COLO668 (cell line): ENCODE results near the gene RNF168.
"Not testable (repeated sequence)": the region's sequence is repeated elsewhere in the genome, so short reads cannot be mapped to it uniquely, and the experiment has no call there.

Experiments used
- DNase-seq: peaks from one replicate; lab custom pipeline; 2025; ENCODE audit not compliant: unreplicated experiment; lab: John Stamatoyannopoulos, UW

RNF168 gene

DNA sequence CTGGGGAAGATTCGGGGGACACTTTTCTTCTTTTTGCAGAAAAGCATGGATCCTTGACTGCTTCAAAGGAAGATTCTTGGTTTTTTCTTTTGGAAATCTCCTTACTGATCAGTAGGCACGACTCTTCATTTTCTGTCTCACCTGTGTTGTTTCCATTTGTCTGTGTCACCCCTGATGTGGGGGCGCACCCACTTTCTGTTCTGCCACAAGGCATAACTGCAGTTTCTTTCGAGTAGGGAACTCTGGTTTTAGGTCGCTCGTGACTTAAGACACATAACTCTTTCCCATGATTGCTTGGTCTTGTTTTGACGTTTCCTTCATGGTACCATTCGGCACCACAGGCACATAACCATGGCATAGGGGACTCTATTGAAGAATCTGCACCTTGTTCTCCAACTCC lies 31.3 kb downstream of the RNF168 start:
- DNase-seq = no peak

DNA sequence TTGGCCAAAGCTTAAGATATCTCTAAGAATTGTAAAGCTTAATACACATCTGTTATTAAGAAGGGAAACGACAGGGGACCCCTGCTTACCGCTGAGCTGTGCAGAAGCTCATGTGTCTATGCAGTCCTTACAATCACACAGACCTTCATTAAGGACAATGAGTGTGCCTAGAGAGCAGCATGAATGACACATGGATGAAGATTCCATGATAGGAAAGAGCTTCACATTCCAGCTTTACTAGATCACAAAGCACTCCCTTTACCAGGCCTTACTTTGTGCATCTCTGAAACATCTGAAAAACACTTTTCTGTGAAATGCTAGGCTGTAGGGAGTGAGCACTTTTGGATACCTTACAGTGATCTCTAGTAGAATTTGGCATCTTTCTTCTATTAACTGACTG lies 32.0 kb downstream of the RNF168 start:
- no peak for DNase-seq

DNA sequence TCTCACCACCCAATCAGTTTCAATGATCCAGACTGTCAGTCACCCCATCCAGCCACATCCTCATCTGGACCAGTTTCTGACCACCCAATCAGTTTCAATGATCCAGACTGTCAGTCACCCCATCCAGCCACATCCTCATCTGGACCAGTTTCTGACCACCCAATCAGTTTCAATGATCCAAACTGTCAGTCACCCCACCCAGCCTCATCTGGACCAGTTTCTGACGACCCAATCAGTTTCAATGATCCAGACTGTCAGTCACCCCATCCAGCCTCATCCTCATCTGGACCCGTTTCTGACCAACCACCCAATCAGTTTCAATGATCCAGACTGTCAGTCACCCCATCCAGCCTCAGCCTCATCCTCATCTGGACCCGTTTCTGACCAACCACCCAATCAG lies 33.4 kb downstream of the RNF168 start:
- not testable (repeated sequence) for DNase-seq

DNA sequence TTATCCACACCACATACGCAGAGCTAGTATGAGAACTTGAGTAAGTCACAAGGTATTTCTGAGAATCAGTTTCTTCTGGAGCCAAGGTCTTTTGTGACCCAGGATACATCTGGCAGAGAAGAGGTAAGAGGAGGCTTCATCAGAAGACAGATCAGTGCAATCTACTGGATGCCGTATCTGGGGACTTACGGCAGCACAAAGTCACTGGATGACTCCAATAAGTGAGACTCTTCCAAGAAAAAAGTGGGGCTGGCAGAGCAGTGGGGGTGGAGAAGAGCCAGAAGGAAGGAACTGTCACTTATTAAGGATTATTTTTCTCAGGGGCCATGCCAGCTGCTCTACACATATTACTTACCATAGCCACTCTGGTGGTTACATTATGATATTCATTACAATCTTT lies 39.8 kb downstream of the RNF168 start:
- no peak for DNase-seq

DNA sequence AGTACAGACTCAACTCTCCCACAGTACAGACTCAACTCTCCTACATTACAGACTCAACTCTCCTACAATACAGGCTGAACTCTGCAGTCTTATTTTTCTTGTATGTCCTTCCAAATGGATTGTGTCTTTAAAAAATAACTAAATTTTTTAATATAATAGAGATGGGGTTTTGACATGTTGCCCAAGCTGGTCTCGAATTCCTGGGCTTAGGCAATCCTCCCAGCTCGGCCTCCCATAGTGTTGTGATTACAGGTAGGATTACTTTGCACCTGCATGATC lies 40.2 kb downstream of the RNF168 start:
- DNase-seq = no peak

DNA sequence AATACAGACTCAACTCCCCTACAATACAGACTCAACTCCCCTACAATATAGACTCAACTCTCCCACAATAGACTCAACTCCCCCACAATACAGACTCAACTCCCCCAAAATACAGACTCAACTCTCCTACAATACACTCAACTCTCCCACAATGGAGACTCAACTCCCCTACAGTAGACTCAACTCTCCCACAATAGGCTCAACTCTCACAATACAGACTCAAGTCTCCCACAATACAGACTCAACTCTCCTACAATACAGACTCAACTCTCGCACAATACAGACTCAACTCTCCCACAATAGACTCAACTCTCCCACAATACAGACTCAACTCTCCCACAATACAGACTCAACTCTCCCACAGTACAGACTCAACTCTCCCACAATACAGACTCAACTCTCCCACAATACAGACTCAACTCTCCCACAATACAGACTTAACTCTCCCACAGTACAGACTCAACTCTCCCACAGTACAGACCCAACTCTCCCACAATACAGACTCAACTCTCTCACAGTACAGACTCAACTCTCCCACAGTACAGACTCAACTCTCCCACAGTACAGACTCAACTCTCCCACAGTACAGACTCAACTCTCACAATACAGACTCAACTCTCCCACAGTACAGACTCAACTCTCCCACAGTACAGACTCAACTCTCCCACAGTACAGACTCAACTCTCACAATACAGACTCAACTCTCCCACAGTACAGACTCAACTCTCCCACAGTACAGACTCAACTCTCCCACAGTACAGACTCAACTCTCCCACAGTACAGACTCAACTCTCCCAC lies 40.7 kb downstream of the RNF168 start:
- not testable (repeated sequence) for DNase-seq

DNA sequence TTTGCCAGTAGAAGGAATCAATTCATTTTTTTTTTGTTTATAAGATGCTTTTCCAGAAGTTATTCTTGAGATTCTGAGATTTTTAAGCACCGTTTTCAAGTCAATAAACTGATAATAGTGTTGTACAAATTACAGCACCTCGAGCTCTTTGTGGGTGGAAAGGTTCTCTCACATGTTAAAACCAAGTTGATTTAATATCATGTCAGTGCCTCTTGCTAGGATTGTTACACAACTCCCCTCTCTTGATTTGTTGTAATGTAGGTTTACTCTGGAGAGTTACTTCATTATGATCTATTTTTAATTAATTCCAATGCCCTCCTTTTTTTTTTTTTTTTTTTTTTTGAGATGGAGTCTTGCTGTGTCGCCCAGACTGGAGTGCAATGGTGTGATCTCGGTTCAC lies 45.5 kb downstream of the RNF168 start:
- no peak for DNase-seq

DNA sequence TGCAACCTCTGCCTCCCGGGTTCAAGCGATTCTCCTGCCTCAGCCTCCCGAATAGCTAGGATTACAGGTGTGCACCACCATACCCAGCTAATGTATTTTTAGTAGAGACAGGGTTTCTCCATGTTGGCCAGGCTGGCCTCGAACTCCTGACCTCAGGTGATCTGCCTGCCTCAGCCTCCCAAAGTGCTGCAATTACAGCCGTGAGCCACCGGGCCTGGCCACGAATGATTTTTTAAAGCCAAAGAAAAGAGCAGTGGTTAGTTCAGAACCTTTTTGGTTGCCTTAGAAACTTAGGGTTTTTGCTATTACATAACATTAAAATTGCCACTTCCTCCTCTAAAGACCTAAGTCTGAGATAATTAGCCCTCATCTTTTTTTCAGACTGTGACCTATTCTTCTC lies 46.1 kb downstream of the RNF168 start:
- DNase-seq = not testable (repeated sequence)

DNA sequence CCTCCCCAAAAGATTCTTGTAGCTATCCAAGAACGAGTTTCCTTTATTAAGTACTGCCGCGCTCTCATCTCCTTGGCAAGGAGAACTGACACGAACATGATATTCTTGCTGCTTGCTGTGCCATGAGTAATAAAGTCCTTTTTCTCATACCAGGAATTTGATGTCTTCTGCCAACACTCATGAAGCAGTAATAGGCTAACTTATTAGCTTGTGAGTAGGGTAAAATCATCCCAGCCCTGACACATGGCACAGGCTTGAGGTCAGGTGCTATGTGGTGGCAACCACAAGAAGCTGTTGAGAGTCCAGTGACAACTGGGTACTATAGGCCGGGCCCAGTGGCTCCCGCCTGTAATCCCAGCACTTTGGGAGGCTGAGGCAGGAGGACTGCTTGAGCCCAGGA lies 48.6 kb downstream of the RNF168 start:
- no peak for DNase-seq

DNA sequence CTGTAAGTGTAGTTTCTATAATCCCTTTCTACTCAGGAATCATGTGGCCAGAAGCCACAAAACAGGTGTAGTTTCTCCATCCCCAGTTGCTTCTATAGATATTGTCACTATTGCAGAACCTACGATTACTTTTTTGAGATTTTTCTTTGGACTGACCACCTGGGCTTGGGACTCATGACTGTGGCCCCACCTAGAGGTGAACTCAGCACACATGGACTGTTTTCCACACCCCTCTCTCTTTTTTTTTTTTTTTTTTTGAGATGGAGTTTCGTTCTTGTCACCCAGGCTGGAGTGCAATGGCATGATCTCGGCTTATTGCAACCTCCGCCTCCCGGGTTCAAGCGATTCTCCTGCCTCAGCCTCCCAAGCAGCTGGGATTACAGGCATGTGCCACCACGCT lies 58.2 kb downstream of the RNF168 start:
- DNase-seq = not testable (repeated sequence)

DNA sequence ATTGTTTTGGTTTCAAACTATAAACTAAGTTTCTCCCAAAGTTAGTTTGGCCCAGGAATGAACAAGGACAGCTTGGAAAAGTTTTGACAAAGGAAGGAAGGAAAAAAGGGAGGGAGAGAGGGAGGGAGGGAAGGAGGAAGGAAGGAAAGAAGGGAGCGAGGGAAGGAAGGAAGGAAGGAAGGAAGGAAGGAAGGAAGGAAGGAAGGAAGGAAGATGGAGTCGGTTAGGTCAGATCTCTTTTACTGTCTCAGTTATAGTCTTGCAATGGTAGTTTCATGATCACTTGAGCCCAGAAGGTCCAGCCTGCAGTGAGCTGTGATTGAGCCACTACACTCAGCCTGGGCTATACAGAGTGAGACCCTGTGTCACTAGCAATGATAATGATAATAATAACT lies 59.1 kb downstream of the RNF168 start:
- no peak for DNase-seq

DNA sequence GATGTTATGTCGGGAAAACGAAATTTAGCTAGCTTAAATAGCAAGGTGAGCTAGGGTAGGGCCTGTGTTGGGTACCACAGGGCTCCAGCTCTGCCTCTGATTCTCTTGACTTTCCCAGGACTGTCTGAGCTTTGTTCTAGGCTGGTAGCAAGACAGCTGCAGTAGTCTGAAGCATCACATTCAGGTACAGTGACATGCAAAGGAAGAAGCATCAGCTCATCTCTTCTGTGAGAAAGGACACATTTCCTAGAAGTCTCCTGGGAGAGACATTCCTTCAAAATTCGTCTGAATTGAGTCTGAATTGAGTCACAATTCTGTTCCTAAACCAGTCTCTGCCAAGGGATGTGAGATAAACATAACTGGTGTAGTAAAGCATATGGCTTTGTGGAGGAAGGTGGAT lies 62.9 kb downstream of the RNF168 start:
- DNase-seq = no peak

DNA sequence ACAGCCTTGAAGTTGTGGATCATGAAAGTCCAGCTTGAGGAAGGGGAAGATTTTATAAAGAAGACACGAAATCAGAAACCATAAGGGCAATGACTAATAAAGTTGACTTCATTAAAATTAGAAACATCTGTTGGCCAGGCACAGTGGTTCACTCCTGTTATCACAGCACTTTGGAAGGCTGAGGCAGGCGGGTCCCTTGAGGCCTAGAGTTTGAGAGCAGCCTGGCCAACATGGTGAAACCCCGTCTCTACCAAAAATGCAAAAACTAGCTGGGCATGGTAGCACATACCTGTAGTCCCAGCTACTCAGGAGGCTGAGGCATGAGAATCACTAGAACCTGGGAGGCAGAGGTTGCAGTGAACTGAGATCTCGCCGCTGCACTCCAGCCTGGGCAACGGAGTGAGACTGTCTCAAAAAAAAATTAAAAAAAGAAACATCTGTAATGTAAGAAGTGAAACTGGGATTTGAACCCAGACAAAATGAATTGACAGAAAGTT lies 63.5 kb downstream of the RNF168 start:
- no peak for DNase-seq

DNA sequence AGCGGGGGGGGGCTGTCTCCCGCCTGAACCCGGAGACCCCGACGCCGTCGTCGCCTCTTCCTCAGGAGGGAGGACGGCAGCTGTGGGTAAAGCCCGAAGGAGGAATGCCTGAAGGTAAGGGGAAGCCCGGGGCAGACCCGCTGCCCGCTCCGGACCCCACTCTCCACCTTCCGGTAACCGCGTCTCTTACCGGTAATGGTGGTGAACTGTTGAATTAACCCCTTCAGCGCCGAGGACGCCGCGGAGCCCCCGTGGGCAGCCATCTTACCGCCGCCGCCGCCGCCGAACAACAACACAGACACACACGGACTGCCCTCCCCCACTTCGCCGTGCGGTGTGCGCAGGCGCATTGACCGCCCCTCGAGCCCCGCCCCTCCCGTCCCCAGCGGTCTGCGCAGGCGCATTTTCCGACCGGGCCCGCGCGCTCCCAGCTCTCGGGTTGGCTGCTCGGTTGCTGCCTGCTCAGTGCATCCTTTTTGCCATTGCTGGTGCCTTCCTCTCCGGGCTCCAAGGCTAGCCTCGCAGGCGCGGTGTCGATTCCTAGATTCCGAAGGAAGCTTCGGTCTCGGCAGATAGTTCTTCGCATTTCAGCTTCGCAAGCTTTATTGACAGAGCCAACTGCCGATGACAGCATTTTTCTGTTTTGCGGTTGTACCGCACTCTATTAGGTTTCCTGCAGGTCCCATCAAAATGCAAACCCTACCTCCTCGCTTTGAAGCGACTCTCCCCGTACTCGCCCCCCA lies 71.3 kb downstream of the RNF168 start, which contains the start of gene UBXN7:
TSS of gene UBXN7 (minus strand) at position 291 of the 743 bp plus-strand sequence. CDS start at position 263, 28 bp downstream.
- peak; percentile 90 for DNase-seq

DNA sequence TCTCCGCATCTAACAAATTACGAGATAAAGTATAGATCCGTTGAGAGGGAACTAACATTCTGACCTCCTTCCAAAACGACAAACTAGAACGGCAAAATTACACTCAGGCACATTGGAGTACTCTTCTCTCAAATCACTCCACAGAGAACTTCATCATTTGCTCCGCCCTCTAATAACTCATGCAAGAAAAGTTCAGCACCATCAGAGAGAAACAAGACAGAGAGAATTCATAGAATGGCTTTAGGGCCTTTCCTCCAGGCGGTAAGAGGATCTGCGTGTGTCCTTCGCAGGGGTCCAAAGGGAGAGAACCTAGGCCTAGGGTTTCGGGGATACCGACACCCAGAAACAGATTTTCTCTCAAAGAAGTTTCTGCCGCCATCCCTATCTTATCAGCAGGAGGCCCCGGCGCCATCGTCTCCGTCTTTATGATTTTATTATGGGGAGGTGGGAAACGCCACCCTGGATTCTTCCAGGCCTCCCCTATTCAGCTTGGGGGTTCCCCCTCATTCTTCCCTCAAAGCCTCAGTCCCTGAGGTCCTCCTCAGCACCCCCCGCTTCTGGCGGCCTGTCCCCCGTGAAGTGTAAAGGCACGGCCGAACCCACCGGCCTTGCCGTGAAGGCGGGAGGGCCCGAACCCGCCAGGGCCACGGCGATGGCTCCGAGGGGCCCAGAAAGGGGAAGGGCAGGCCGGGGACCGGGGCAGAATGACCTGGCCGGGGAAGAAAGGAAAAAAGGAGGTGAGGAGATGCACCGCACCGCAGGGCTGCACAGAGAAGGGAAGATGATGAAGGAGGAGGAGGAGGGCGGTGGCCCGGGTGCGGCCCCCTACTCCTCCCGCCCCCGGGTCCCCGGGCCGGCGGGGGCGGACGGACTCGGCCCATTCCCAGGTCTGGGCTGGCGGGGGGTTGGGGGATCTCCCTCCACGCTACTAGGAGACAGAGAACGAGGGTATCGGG lies 72.1 kb downstream of the RNF168 start:
- peak; percentile 12 for DNase-seq

DNA sequence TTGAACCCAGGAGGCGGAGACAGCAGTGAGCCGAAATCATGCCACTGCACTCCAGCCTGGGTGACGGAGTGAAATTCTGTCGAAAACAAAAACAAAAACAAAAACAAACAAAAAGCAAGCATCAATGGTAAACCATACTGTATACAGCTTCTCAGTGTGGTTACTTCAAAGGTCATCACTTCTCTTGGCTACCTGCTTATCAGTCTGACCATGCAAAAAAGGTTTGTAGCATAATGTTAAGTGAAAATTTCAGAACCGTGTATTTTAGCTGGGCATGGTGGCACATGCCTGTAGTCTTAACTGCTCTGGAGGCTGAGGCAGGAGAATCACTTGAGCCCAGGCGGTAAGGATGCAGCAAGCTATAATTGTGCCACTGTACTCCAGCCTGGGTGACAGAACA lies 75.5 kb downstream of the RNF168 start:
- DNase-seq = no peak

DNA sequence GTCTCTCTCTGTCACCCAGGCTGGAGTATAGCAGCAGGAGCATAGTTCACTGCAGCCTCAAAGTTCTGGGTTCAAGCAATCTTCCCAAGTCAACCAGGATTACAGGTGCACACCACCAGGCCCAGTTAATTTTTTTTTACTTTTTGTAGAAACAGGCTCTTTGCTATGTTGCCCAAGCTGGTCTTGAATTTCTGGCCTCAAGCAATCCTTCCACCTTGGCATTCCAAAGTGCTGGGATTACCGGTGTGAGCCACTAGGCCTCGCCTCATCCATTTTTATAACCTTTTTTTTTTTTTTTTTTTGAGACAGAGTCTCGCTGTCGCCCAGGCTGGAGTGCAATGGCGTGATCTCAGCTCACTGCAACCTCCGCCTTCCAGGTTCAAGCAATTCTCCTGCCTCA lies 79.1 kb downstream of the RNF168 start:
- not testable (repeated sequence) for DNase-seq

DNA sequence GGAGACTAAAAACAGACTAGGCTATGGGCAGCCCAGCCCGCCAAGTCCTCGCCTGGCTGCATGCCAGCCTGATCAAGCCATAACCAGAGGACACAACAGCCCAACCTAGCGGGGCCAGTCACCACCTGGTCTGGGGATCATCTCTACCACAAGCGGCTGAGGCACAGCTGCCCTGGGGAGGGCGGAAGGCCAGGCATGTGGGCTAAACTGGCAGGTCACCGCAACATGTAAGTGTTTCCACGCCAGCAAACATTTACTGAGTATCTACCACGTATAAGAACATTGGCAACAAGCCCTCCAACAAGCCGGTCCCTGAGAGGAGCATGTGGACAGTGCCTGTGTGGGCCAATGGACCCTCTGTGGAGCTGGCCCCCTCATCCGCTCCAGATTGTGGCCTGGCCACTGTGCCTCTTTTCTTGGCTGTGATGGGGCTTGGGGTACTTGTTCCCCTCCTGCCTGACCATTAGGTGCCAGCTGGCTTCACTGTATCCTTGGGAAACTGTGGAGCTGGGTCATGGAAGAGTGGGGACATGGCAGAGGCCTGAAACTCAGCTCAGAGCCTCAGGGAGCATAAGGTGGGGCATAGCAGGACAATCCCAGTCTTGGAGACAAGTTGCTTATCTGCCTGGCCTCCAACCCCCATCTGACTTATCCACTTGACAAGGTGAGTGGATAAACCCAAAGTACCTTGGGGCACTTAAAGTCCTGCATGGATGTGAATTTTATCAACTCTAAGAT lies 80.4 kb downstream of the RNF168 start:
- DNase-seq = peak; percentile 85

DNA sequence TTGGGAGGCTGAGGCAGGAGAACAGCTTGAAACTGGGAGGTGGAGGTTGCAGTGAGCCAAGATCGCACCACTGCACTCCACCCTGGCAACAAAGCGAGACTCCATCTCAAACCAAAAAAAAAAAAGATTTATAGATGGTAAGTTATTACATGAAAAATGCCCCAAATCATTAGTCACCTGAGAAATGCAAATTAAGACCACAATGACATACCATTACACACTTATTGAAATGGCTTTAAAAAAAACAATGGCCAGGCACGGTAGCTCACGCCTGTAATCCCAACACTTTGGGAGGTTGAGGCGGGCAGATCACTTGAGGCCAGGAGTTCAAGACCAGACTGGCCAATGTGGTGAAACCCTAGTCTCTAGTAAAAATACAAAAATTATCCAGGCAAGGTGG lies 81.9 kb downstream of the RNF168 start:
- not testable (repeated sequence) for DNase-seq

DNA sequence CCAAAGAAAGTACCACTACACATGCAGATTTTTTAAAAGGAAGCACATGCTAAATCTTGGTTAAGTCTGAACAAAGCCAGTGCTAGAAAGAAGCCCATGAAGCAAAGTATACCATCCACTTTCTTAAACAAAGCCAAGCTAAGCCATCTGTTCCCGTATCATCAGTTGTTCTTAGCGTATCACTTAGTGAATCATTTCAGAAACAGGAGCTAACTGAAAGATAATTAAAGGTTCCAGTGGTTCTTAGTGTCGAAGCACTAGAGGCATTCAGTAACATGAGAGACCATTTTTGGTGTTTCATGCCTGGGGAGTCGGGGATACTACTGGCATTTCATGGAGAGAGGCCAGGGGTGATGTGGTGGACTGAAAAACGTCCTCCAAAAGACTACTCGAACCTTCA lies 84.2 kb downstream of the RNF168 start:
- DNase-seq = no peak
